Spleen (tissue), 7 donors: ENCODE measurements around the gene ARAP3.

ENCODE experiments used
- CTCF ChIP-seq, 11 experiments: fragments of 200-600 bp in 7 of 11; fragments of 450-650 bp in 4 of 11; sonication (generic) in 4 of 11; IDR thresholded peaks in 8 of 11; conservative IDR thresholded peaks in 3 of 11; 1 replicate in 7 of 11; 2 replicates in 4 of 11; pipeline versions ENCODE4 v1.4.0 to v1.8.0; 2016 to 2021; ENCODE audit warnings: antibody characterized with exemption in 11 of 11, inconsistent platforms in 4 of 11, mild to moderate bottlenecking in 1 of 11
- POLR2A ChIP-seq, 3 donors: fragments of 450-650 bp; IDR thresholded peaks; one replicate each; pipeline ENCODE4 v1.5.1; 2017; ENCODE audit warnings: antibody characterized with exemption in 3 of 3, mild to moderate bottlenecking in 1 of 3
- POLR2AphosphoS5 ChIP-seq, 3 donors: sonication (generic); formaldehyde crosslinking; IDR thresholded peaks; one replicate each; pipeline ENCODE4 v1.5.1; 2017; ENCODE audit warnings: antibody characterized with exemption in 3 of 3
- donor health status: DM: no; HTN: no; CAD: no; lungs with moderate emphysema.
- donor health status: DM: no; HTN: no; CAD: no.
- donor health status: DM: no; HTN: no; CAD: no.

GRCh38 chr5:141605523-141606277 lies 76.3 kb downstream of the ARAP3 start:
- peak in 1 of 3 donors; percentile 83 for TF ChIP-seq POLR2AphosphoS5 (IDR thresholded peaks at IDR 0.05)
- peak in 6 of 11 experiments; percentile 8 to 41 (median 30) for TF ChIP-seq CTCF (IDR thresholded peaks at IDR 0.05 in 8 of 11, conservative IDR thresholded peaks at IDR 0.05 in 3 of 11)
- no peak for TF ChIP-seq POLR2A (IDR thresholded peaks at IDR 0.05)
